ENCODE measurements around the gene CMTM4. TPM values are rescaled to one million over a fixed set of nuclear protein-coding genes. Genes with fewer than 3 reads are reported as not detected.
"Not testable (repeated sequence)": the region's sequence is repeated elsewhere in the genome, so short reads cannot be mapped to it uniquely, and the experiment has no call there.

CMTM4 gene
- total RNA-seq, 1 donor from 2014 or later: 32.5 TPM

DNA sequence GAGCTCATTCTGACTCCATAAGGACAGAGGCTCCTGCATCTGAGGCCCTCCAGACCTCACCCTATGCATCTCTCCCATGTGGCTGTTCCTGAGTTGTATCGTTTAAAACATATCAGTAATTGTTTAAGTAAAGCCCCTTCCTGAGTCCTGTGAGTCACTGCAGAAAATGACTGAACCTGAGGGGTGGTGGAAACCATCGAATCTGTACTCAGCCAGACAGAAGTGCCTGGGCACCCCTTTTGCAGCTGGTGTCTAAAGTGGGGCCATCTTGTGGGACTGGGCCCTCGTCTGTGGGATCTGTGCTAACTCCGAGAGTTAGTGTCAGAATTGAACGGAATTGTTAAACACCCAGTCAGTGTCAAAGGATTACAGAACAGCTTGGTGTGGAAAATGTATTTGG lies 66.7 kb downstream of the CMTM4 start:
- Mint-ChIP-seq H3K27ac (ENCODE audit: unreplicated experiment) (no peak overlapping the region), H3K9me3 (no peaks in the 10 kb centered on the region), H3K36me3 (ENCODE audit: low read depth) (peaks cover 9% of the 10 kb centered on the region), H3K4me3 (no peak overlapping the region), H3K4me1 (no peaks in the 10 kb centered on the region), H3K27me3 (ENCODE audit: low read depth) (no peaks in the 10 kb centered on the region)
- no peak for TF ChIP-seq CTCF (conservative IDR thresholded peaks at IDR 0.05)
- no peak for DNase-seq (ENCODE audit: low read depth, low spot score)

DNA sequence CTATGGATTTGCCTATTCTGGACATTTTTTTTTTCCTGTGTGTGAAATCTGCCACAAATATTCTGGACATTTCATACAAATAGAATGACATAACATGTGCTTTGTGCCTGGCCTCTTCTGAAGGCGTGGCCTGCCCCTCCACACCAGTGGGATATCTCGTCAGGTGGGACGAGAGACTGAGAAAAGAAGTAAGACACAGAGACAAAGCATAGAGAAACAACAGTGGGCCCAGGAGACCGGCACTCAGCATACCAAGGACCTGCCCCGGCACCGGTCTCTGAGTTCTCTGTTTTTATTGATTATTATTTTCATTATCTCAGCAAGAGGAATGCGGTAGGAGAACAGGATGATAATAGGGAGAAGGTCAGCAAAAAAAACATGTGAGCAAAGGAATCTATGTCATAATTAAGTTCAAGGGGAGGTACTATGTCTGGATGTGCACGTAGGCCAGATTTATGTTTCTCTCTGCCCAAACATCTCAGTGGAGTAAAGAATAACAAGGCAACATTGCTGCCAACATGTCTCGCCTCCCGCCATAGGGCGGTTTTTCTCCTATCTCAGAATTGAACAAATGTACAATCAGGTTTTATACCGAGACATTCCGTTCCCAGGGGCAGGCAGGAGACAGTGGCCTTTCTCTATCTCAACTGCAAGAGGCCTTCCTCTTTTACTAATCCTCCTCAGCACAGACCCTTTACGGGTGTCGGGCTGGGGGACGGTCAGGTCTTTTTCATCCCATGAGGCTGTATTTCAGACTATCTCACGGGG lies 68.7 kb downstream of the CMTM4 start:
- not testable (repeated sequence) for H3K36me3 Mint-ChIP-seq (ENCODE audit: low read depth); H3K4me3 Mint-ChIP-seq; H3K27ac Mint-ChIP-seq (ENCODE audit: unreplicated experiment); DNase-seq (ENCODE audit: low read depth, low spot score); H3K9me3 Mint-ChIP-seq; H3K4me1 Mint-ChIP-seq; H3K27me3 Mint-ChIP-seq (ENCODE audit: low read depth)

DNA sequence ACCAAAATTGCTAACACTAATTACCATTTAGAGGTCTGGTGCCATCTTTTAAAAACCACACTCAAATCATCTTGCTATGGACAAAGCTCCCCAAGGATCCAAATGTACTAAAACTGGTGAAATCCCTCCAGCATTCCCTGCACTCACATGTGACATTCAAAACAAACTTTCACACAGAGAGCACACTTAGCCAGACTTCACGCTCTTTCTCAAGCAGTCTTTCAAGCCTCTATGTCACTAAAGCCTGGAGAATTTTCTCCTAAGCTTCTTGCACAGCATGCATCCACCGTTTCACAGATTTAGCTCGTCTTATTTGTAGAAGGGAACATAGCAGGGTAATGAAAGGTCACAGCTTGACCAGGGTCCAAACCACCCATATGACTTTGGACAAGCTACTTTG lies 72.8 kb downstream of the CMTM4 start:
- Mint-ChIP-seq H3K27ac (ENCODE audit: unreplicated experiment) (no peak overlapping the region), H3K27me3 (ENCODE audit: low read depth) (no peaks in the 10 kb centered on the region), H3K36me3 (ENCODE audit: low read depth) (no peaks in the 10 kb centered on the region), H3K4me1 (peaks cover 3% of the 10 kb centered on the region), H3K4me3 (no peak overlapping the region), H3K9me3 (no peaks in the 10 kb centered on the region)
- TF ChIP-seq CTCF (conservative IDR thresholded peaks at IDR 0.05): no peak
- DNase-seq (ENCODE audit: low read depth, low spot score): no peak

GRCh38 chr16:66622863-66623262 lies 73.7 kb downstream of the CMTM4 start:
- H3K36me3 Mint-ChIP-seq (ENCODE audit: low read depth): no peaks in the 10 kb centered on the region
- TF ChIP-seq CTCF (conservative IDR thresholded peaks at IDR 0.05): no peak
- no peaks in the 10 kb centered on the region for H3K27me3 Mint-ChIP-seq (ENCODE audit: low read depth)
- no peaks in the 10 kb centered on the region for H3K9me3 Mint-ChIP-seq
- H3K4me1 Mint-ChIP-seq: peaks cover 3% of the 10 kb centered on the region
- no peak overlapping the region for H3K4me3 Mint-ChIP-seq
- no peak overlapping the region for H3K27ac Mint-ChIP-seq (ENCODE audit: unreplicated experiment)
- no peak for DNase-seq (ENCODE audit: low read depth, low spot score)

- no peak for TF ChIP-seq CTCF (conservative IDR thresholded peaks at IDR 0.05)
- H3K27ac Mint-ChIP-seq (ENCODE audit: unreplicated experiment): no peak overlapping the region
- H3K4me1 Mint-ChIP-seq: peaks cover 3% of the 10 kb centered on the region
- H3K27me3 Mint-ChIP-seq (ENCODE audit: low read depth): no peaks in the 10 kb centered on the region
- H3K36me3 Mint-ChIP-seq (ENCODE audit: low read depth): no peaks in the 10 kb centered on the region
- no peaks in the 10 kb centered on the region for H3K9me3 Mint-ChIP-seq
- no peak overlapping the region for H3K4me3 Mint-ChIP-seq
- DNase-seq (ENCODE audit: low read depth, low spot score): no peak
These were observed 74.6 kb downstream of the CMTM4 start for GRCh38 chr16:66621973-66622372.

- TF ChIP-seq CTCF (conservative IDR thresholded peaks at IDR 0.05): no peak
- no peak overlapping the region for H3K27ac Mint-ChIP-seq (ENCODE audit: unreplicated experiment)
These were observed 76.1 kb downstream of the CMTM4 start for GRCh38 chr16:66620429-66620795.

More at GRCh38 chr16:66620429-66620795, 76.1 kb downstream of the CMTM4 start:
- peaks cover 2% of the 10 kb centered on the region for H3K36me3 Mint-ChIP-seq (ENCODE audit: low read depth)
- DNase-seq (ENCODE audit: low read depth, low spot score): no peak
- no peaks in the 10 kb centered on the region for H3K9me3 Mint-ChIP-seq
- H3K4me3 Mint-ChIP-seq: no peak overlapping the region
- peaks cover 3% of the 10 kb centered on the region for H3K4me1 Mint-ChIP-seq
- H3K27me3 Mint-ChIP-seq (ENCODE audit: low read depth): no peaks in the 10 kb centered on the region

Data from neural crest cell (in vitro differentiated cells).